ENCODE measurements around the gene TSPYL6.
"Not testable (repeated sequence)": the region's sequence is repeated elsewhere in the genome, so short reads cannot be mapped to it uniquely, and the experiment has no call there.

Gene TSPYL6

GRCh38 chr2:54256091-54256694 lies at the start of gene TSPYL6:
Gene TSPYL6, minus strand, starts transcription at chr2:54256229. Its CDS starts 78 bp downstream, at chr2:54256151.
- no peak for DNase-seq (ENCODE audit: low read depth in 4 of 4, low spot score in 1 of 4)

GRCh38 chr2:54303631-54304030 lies 47.6 kb upstream of the TSPYL6 start:
- no peak for DNase-seq (ENCODE audit: low read depth in 4 of 4, low spot score in 1 of 4)

GRCh38 chr2:54298514-54298913 lies 42.5 kb upstream of the TSPYL6 start:
- DNase-seq (ENCODE audit: low read depth in 4 of 4, low spot score in 1 of 4), result no peak

- DNase-seq (ENCODE audit: low read depth in 4 of 4, low spot score in 1 of 4), result no peak
Measured at GRCh38 chr2:54295911-54296310, 39.9 kb upstream of the TSPYL6 start.

- DNase-seq (ENCODE audit: low read depth in 4 of 4, low spot score in 1 of 4), result not testable (repeated sequence)
Measured at GRCh38 chr2:54294665-54295064, 38.6 kb upstream of the TSPYL6 start.

GRCh38 chr2:54290356-54291025 lies 34.5 kb upstream of the TSPYL6 start:
- no peak for DNase-seq (ENCODE audit: low read depth in 4 of 4, low spot score in 1 of 4)

- no peak for DNase-seq (ENCODE audit: low read depth in 4 of 4, low spot score in 1 of 4)
Measured at GRCh38 chr2:54289917-54290316, 33.9 kb upstream of the TSPYL6 start.

GRCh38 chr2:54287532-54287931 lies 31.5 kb upstream of the TSPYL6 start:
- no peak for DNase-seq (ENCODE audit: low read depth in 4 of 4, low spot score in 1 of 4)

- DNase-seq (ENCODE audit: low read depth in 4 of 4, low spot score in 1 of 4), result no peak
Measured at GRCh38 chr2:54285451-54285850, 29.4 kb upstream of the TSPYL6 start.

GRCh38 chr2:54284826-54285225 lies 28.8 kb upstream of the TSPYL6 start:
- DNase-seq (ENCODE audit: low read depth in 4 of 4, low spot score in 1 of 4), result no peak

- DNase-seq (ENCODE audit: low read depth in 4 of 4, low spot score in 1 of 4), result no peak
Measured at GRCh38 chr2:54279385-54279784, 23.4 kb upstream of the TSPYL6 start.

- no peak for DNase-seq (ENCODE audit: low read depth in 4 of 4, low spot score in 1 of 4)
Measured at GRCh38 chr2:54275541-54275940, 19.5 kb upstream of the TSPYL6 start.

GRCh38 chr2:54274781-54275242 lies 18.8 kb upstream of the TSPYL6 start:
- no peak for DNase-seq (ENCODE audit: low read depth in 4 of 4, low spot score in 1 of 4)

GRCh38 chr2:54271843-54272627 lies 16.0 kb upstream of the TSPYL6 start:
- DNase-seq (ENCODE audit: low read depth in 4 of 4, low spot score in 1 of 4), result no peak

GRCh38 chr2:54271189-54271588 lies 15.2 kb upstream of the TSPYL6 start:
- no peak for DNase-seq (ENCODE audit: low read depth in 4 of 4, low spot score in 1 of 4)

- DNase-seq (ENCODE audit: low read depth in 4 of 4, low spot score in 1 of 4), result no peak
Measured at GRCh38 chr2:54267577-54267976, 11.5 kb upstream of the TSPYL6 start.

- not testable (repeated sequence) for DNase-seq (ENCODE audit: low read depth in 4 of 4, low spot score in 1 of 4)
Measured at GRCh38 chr2:54265081-54265480, 9.1 kb upstream of the TSPYL6 start.

- DNase-seq (ENCODE audit: low read depth in 4 of 4, low spot score in 1 of 4), result no peak
Measured at GRCh38 chr2:54262015-54262765, 6.2 kb upstream of the TSPYL6 start.

GRCh38 chr2:54261537-54261936 lies 5.5 kb upstream of the TSPYL6 start:
- no peak for DNase-seq (ENCODE audit: low read depth in 4 of 4, low spot score in 1 of 4)

- DNase-seq (ENCODE audit: low read depth in 4 of 4, low spot score in 1 of 4), result no peak
Measured at GRCh38 chr2:54260241-54260595, 4.2 kb upstream of the TSPYL6 start.

- no peak for DNase-seq (ENCODE audit: low read depth in 4 of 4, low spot score in 1 of 4)
Measured at GRCh38 chr2:54259413-54260240, 3.6 kb upstream of the TSPYL6 start.
